HG03442 (cell line): ENCODE data around the gene LTB4R.

ENCODE experiments used
- ATAC-seq: cut with Tn5 transposase; IDR thresholded peaks from one replicate; pipeline ENCODE4 v1.9.1; 2021; ENCODE audit warnings: mild to moderate bottlenecking, moderate library complexity; ENCODE audit not compliant: unreplicated experiment

LTB4R gene, protein sequence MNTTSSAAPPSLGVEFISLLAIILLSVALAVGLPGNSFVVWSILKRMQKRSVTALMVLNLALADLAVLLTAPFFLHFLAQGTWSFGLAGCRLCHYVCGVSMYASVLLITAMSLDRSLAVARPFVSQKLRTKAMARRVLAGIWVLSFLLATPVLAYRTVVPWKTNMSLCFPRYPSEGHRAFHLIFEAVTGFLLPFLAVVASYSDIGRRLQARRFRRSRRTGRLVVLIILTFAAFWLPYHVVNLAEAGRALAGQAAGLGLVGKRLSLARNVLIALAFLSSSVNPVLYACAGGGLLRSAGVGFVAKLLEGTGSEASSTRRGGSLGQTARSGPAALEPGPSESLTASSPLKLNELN

GRCh38 chr14:24310646-24311604 is at the start of gene LTB4R:
Gene LTB4R (plus strand): TSS chr14:24311502. CDS start chr14:24315652, 4,150 bp downstream.
- ATAC-seq, result peak; percentile 67

DNA sequence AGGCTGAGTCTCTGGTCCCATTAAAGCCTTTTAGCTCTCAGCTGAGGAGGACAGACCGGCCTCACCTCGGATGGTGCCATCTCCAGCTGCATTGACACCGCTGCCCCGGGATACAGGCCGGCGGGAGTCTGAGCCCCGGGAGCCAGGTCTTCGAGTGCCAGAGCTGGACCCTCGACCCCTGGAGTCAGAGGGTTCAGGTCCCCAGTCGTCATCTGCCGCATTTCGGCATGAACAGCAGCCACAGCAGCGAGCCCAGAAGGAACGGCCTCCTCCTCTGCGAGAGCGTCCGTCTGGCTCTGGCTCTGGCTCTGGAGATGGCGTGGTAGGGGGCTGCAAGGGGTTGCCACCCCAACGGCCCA is 49.4 kb upstream of the LTB4R start:
- ATAC-seq, result no peak

GRCh38 chr14:24262821-24263733 is 48.2 kb upstream of the LTB4R start, which contains the start of gene TGM1:
Gene TGM1 (minus strand): TSS chr14:24263177. CDS start chr14:24262352, 825 bp downstream.
- no peak for ATAC-seq

GRCh38 chr14:24263848-24264247 is 47.5 kb upstream of the LTB4R start:
- no peak for ATAC-seq

DNA sequence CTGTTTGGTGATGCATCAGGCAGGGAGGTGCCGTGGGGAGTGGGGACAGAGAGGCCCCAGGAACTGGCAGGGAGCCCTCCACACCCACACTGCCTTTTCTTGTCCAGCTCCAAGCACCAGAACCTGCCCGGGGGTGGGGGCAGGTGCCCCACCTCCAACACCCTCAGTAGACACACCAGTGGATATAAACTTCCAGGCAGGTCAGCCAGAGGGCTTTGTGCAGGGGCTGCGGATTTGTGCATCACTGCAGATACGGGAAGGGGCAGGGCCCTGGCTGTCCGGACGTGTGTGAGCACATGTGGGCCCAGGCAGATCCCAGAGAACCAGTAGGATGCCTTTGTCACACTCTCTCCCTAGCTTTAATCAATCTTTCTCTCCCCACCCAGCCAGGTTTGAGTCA is 47.0 kb upstream of the LTB4R start:
- ATAC-seq, result no peak

DNA sequence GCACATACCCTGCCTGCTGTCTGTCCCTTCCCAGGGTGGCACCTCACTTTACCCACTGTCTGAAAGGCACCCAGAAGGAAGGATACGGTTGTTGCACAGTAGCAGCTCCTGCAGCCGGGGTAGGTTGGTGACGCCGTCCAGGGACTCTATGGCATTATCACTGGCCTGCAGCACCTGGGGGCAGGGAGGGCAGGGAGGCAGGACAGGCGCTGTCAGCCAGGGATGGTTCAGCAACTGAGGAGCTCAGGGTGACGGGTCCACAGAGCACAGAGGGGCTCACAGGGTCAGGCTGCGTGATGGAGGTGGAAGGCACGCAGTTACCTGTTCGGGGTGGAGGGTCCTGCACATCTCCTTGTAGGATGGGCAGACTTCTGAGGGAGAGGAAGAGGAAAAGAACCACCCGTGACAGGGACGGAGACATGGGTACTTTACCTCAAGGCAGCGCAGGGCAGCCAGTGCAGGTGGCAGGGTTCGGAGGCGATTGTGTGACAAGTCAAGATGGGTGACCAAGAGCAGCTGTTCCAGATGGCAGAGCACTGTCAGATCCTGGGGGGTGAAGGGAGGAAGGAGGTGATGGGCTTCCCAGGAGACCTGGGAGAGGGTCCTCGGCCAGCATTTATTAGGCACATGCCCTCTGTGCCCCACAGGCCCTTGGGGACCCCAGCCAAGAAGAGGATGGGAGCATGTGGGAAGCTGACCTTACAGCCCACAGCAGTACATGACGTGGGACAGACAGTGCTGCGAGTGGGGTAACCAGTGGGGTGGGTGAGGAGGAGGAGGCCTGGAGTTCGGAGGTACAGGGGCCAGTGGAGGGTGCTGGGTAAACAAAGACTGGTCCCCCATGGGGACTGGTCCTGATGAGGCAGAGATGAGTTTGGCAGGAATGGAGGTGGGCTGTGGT is 44.7 kb upstream of the LTB4R start:
- no peak for ATAC-seq

GRCh38 chr14:24267516-24267915 is 43.8 kb upstream of the LTB4R start:
- ATAC-seq, result no peak

- ATAC-seq, result no peak
Observed at GRCh38 chr14:24268225-24268624, 43.1 kb upstream of the LTB4R start.

DNA sequence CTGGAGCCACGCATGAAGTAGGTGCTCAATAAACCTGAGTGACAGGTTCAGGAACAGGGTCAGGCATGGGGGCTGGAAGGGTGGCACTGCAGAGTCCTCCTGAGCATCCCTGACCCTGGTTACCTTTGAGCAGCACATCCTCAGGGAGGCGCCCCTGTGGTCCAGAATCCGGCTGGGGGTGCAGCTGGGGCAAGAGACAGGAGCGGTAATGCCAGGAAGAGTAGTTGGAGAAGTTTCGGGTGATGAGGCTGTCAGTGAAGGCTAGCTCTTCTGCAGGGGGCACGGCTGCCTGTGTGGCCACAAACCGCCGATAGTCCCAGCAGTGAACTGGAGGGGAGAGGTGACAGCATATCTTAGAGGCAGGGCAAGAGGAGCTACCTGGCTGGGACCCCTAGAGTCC is 41.9 kb upstream of the LTB4R start:
- ATAC-seq, result no peak

DNA sequence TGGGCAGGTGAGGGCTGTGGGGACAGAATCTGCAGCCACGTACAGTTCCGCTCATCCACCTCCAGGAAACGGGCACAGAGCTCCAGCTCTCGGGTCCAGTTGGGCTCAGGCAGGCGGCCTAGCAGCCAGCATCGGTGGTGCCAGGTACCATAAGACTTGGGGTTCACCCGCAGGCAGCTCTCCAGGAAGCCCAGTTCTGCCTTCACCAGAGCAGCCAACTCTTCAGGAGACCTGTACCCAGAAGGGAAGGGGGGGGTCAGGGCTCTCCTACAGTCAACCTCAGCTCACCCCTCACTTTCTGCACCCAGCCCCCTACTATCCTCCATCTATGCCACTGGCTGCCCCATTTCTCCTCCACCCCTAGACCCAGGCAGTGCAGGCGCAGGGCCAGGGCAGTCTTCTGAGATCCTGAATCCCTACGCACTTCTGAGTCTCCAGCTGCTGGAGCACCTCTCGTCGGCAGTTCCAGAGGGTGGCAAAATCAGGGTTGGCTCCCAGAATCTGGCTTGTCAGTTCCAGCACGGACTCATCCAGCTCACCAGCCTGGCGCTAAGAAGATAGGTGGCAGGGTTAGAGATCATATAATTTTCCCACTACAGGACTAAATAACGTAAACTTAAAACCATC is 41.3 kb upstream of the LTB4R start:
- no peak for ATAC-seq

- ATAC-seq, result no peak
Observed at GRCh38 chr14:24270537-24271133, 40.7 kb upstream of the LTB4R start.

DNA sequence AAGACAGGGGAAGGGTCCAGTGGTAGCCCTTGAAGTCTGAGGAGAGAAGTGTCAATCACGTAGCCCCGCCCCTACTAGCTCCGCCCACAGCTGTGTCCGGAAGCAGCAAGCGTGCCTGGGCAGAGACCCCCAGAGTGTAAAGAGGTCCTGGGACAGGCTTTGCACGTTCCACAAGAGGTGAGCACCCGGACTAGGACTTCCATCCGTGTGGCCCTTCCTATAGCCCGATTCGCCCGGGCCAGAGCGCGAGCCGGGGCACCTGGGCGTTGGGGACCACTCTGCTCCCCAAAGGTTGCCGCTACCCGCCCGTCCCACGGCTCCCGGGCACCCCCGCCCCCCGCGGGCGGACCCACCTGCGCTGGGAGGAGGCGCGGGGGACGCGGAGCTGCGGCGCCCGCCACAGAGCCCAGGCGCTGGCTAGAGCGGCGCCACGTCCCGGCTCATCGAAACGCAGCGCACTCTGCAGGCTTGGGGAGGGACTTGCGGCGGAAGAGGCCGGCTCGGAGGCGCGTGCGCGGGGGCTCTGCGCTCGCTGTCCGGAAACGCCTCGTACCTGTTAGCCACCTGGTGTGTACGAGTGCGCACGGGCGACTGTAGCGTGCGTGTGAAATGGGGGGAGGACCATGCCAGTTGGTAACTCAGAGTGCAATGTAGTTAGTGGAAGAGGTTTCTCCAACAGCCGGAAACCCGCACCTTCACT is 40.0 kb upstream of the LTB4R start, which contains the start of gene RABGGTA:
Gene RABGGTA, minus strand, starts transcription at position 464 of the 700 bp plus-strand sequence. CDS start 482 bp downstream, outside the sequence.
- peak; percentile 84 for ATAC-seq

- no peak for ATAC-seq
Observed at GRCh38 chr14:24271834-24272263, 39.5 kb upstream of the LTB4R start.

GRCh38 chr14:24272467-24272866 is 38.8 kb upstream of the LTB4R start:
- ATAC-seq, result no peak

- ATAC-seq, result no peak
Observed at GRCh38 chr14:24273422-24273998, 37.8 kb upstream of the LTB4R start.

GRCh38 chr14:24274101-24274543 is 37.2 kb upstream of the LTB4R start:
- ATAC-seq, result peak; percentile 39

GRCh38 chr14:24277071-24277470 is 34.2 kb upstream of the LTB4R start:
- ATAC-seq, result no peak
